ENCODE measurements around the gene NIPAL1. TPM values are rescaled to one million over a fixed set of nuclear protein-coding genes. Genes with fewer than 3 reads are reported as not detected.

NIPAL1 gene
- total RNA-seq, 1 experiment from 2014 or later: 7.1 TPM

DNA sequence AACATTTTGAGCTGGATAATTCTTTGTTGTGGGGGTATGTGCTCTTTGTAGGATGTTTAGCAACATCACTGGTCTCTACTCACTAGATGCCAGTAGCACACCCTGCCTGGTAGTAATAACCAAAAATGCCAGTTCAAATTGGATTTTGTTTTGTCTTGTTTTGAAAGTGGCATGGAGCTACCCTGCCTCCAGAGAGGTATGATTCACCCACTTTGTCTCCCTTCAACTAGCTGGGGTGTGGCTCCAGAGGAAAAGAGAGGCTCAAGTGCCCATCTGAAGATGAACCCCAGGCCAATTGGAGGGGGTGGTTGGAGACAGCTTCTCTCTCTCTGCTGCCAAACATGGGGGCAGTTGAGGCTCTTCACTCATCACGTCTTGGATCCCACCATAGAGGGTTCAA lies 34.5 kb downstream of the NIPAL1 start:
- no peaks in the 10 kb centered on the region for H3K27me3 Mint-ChIP-seq (ENCODE audit: low read depth)
- no peaks in the 10 kb centered on the region for H3K36me3 Mint-ChIP-seq
- peaks cover 5% of the 10 kb centered on the region for H3K4me1 Mint-ChIP-seq
- ChIA-PET POLR2A (no interaction called here), CTCF (no interaction called here)
- ATAC-seq (no peak), DNase-seq (ENCODE audit: low spot score) (no peak)
- TF ChIP-seq NR3C1 (CRISPR knock-in tag; conservative IDR thresholded peaks at IDR 0.05; ENCODE audit: low read depth) (no peak), USF1 (CRISPR knock-in tag; IDR thresholded peaks at IDR 0.05) (no peak), TEAD1 (CRISPR knock-in tag; IDR thresholded peaks at IDR 0.05) (no peak), ZBTB21 (CRISPR knock-in tag; IDR thresholded peaks at IDR 0.05; ENCODE audit: borderline replicate concordance) (no peak), MYBL2 (CRISPR knock-in tag; IDR thresholded peaks at IDR 0.05) (no peak), ETV6 (CRISPR knock-in tag; IDR thresholded peaks at IDR 0.05) (no peak), TEAD4 (CRISPR knock-in tag; IDR thresholded peaks at IDR 0.05) (no peak), ZNF263 (CRISPR knock-in tag; IDR thresholded peaks at IDR 0.05; ENCODE audit: low read depth) (no peak), HMGXB4 (CRISPR knock-in tag; IDR thresholded peaks at IDR 0.05) (no peak), SMAD4 (CRISPR knock-in tag; IDR thresholded peaks at IDR 0.05) (no peak), TCF7 (CRISPR knock-in tag; IDR thresholded peaks at IDR 0.05; ENCODE audit: low read depth) (no peak), OVOL2 (CRISPR knock-in tag; IDR thresholded peaks at IDR 0.05; ENCODE audit: borderline replicate concordance) (no peak), E2F5 (CRISPR knock-in tag; IDR thresholded peaks at IDR 0.05) (no peak), ZNF138 (CRISPR knock-in tag; conservative IDR thresholded peaks at IDR 0.05) (no peak), ZNF317 (CRISPR knock-in tag; IDR thresholded peaks at IDR 0.05; ENCODE audit: borderline replicate concordance, low read depth) (no peak), SOX15 (CRISPR knock-in tag; IDR thresholded peaks at IDR 0.05) (no peak), ELF4 (CRISPR knock-in tag; IDR thresholded peaks at IDR 0.05; ENCODE audit: low read depth) (no peak)
- TF ChIP-seq, protein P1, sequence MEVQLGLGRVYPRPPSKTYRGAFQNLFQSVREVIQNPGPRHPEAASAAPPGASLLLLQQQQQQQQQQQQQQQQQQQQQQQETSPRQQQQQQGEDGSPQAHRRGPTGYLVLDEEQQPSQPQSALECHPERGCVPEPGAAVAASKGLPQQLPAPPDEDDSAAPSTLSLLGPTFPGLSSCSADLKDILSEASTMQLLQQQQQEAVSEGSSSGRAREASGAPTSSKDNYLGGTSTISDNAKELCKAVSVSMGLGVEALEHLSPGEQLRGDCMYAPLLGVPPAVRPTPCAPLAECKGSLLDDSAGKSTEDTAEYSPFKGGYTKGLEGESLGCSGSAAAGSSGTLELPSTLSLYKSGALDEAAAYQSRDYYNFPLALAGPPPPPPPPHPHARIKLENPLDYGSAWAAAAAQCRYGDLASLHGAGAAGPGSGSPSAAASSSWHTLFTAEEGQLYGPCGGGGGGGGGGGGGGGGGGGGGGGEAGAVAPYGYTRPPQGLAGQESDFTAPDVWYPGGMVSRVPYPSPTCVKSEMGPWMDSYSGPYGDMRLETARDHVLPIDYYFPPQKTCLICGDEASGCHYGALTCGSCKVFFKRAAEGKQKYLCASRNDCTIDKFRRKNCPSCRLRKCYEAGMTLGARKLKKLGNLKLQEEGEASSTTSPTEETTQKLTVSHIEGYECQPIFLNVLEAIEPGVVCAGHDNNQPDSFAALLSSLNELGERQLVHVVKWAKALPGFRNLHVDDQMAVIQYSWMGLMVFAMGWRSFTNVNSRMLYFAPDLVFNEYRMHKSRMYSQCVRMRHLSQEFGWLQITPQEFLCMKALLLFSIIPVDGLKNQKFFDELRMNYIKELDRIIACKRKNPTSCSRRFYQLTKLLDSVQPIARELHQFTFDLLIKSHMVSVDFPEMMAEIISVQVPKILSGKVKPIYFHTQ (CRISPR knock-in tag; IDR thresholded peaks at IDR 0.05): no peak
- TF ChIP-seq, protein P2, sequence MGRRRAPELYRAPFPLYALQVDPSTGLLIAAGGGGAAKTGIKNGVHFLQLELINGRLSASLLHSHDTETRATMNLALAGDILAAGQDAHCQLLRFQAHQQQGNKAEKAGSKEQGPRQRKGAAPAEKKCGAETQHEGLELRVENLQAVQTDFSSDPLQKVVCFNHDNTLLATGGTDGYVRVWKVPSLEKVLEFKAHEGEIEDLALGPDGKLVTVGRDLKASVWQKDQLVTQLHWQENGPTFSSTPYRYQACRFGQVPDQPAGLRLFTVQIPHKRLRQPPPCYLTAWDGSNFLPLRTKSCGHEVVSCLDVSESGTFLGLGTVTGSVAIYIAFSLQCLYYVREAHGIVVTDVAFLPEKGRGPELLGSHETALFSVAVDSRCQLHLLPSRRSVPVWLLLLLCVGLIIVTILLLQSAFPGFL (CRISPR knock-in tag; IDR thresholded peaks at IDR 0.05; ENCODE audit: borderline replicate concordance): no peak
- TF ChIP-seq, protein P3, sequence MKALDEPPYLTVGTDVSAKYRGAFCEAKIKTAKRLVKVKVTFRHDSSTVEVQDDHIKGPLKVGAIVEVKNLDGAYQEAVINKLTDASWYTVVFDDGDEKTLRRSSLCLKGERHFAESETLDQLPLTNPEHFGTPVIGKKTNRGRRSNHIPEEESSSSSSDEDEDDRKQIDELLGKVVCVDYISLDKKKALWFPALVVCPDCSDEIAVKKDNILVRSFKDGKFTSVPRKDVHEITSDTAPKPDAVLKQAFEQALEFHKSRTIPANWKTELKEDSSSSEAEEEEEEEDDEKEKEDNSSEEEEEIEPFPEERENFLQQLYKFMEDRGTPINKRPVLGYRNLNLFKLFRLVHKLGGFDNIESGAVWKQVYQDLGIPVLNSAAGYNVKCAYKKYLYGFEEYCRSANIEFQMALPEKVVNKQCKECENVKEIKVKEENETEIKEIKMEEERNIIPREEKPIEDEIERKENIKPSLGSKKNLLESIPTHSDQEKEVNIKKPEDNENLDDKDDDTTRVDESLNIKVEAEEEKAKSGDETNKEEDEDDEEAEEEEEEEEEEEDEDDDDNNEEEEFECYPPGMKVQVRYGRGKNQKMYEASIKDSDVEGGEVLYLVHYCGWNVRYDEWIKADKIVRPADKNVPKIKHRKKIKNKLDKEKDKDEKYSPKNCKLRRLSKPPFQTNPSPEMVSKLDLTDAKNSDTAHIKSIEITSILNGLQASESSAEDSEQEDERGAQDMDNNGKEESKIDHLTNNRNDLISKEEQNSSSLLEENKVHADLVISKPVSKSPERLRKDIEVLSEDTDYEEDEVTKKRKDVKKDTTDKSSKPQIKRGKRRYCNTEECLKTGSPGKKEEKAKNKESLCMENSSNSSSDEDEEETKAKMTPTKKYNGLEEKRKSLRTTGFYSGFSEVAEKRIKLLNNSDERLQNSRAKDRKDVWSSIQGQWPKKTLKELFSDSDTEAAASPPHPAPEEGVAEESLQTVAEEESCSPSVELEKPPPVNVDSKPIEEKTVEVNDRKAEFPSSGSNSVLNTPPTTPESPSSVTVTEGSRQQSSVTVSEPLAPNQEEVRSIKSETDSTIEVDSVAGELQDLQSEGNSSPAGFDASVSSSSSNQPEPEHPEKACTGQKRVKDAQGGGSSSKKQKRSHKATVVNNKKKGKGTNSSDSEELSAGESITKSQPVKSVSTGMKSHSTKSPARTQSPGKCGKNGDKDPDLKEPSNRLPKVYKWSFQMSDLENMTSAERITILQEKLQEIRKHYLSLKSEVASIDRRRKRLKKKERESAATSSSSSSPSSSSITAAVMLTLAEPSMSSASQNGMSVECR (CRISPR knock-in tag; IDR thresholded peaks at IDR 0.05; ENCODE audit: borderline replicate concordance): no peak
- no peak overlapping the region for H3K27ac Mint-ChIP-seq
- no peak overlapping the region for H3K4me3 Mint-ChIP-seq
- H3K9me3 Mint-ChIP-seq: peaks cover 3% of the 10 kb centered on the region; the same call in 1 of the 2 replicates
